ENCODE measurements around the gene CUX1. TPM values are rescaled to one million over a fixed set of nuclear protein-coding genes. Genes with fewer than 3 reads are reported as not detected.

The CUX1 gene
- total RNA-seq, 1 experiment from 2014 or later, result 39.6 TPM

DNA sequence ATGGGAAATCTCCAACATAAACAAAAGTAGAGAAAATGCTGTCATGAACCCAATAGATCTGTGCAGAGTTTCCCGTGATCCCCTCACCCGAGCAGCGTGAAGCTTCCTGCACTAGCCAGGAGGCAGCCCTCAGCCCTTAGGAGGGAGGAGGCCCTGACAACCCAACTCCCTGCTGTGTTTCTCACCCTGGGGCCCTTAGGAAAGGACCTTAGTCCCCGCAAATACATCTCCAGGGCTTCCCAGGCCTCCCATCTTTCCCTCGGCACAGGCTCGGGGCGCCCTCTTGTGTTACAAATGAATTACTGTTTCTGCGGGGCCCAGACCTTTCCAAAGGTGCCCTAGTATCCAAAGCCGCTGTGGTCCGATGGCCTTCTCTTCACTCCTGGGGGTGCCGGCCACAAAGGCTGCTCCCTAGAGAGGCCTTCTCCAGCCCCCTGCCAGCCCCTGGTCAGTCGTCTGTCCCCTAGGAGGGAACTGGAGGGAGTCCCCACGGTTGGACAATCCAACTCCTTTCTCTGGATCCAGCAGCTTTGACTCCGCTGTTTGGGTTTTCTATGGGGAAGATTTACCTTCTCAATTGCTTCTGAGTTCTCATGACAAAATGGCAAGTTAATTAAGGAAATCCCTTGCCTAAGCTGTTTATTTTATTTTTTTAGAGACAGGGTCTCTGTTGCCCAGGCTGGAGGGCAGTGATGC lies 419.3 kb downstream of the CUX1 start:
- ATAC-seq (peak; percentile 97), DNase-seq (peak; percentile 70)
- CTCF ChIA-PET, result interaction anchor here (0.6 kb wide), 1 partner anchor 634 kb away, joined by 3 read pairs; no protein-coding TSS in a partner anchor
- POLR2A ChIA-PET (ENCODE audit: unreplicated experiment), result no interaction called here
- H3K4me1 ChIP-seq (ENCODE audit: insufficient read depth, low read length), result no peaks in the 10 kb centered on the region
- no peaks in the 10 kb centered on the region for H3K79me2 ChIP-seq (ENCODE audit: low read length)
- intact Hi-C loops (cut with micrococcal nuclease), result loop anchor here (1.0 to 2.0 kb wide), 3 partner anchors 422 to 693 kb away; no protein-coding TSS in a partner anchor
- H4K20me1 ChIP-seq (ENCODE audit: low read length), result no peaks in the 10 kb centered on the region
- TF ChIP-seq, protein P1, sequence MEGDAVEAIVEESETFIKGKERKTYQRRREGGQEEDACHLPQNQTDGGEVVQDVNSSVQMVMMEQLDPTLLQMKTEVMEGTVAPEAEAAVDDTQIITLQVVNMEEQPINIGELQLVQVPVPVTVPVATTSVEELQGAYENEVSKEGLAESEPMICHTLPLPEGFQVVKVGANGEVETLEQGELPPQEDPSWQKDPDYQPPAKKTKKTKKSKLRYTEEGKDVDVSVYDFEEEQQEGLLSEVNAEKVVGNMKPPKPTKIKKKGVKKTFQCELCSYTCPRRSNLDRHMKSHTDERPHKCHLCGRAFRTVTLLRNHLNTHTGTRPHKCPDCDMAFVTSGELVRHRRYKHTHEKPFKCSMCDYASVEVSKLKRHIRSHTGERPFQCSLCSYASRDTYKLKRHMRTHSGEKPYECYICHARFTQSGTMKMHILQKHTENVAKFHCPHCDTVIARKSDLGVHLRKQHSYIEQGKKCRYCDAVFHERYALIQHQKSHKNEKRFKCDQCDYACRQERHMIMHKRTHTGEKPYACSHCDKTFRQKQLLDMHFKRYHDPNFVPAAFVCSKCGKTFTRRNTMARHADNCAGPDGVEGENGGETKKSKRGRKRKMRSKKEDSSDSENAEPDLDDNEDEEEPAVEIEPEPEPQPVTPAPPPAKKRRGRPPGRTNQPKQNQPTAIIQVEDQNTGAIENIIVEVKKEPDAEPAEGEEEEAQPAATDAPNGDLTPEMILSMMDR (conservative IDR thresholded peaks at IDR 0.05; ENCODE audit: low read depth, low read length), result peak; percentile 87
- TF ChIP-seq EZH2 (IDR thresholded peaks at IDR 0.05; ENCODE audit: low read length, unreplicated experiment) (no peak), EZH2phosphoT487 (IDR thresholded peaks at IDR 0.05; ENCODE audit: borderline replicate concordance, low read length) (no peak)
- no peaks in the 10 kb centered on the region for H3K27me3 ChIP-seq (ENCODE audit: low read length)
- H3K9ac ChIP-seq (ENCODE audit: low read length), result no peak overlapping the region
- H3K36me3 ChIP-seq (ENCODE audit: low read depth, low read length), result 0 out of 2 replicates have a peak, but pooled peaks cover 3% of the 10 kb centered on the region
- H3K4me2 ChIP-seq (ENCODE audit: low read length), result no peak overlapping the region
- H3K9me2 ChIP-seq (replicated peaks; ENCODE audit: low read length), result no peaks in the 10 kb centered on the region
- no peak overlapping the region for H3K27ac ChIP-seq (ENCODE audit: low read length)
- BruUV-seq (replicated peaks), result no TSS peak
- no peak overlapping the region for H2AFZ ChIP-seq (ENCODE audit: low read length)
- H3K4me3 ChIP-seq (ENCODE audit: low read length), result no peak overlapping the region
- H3K9me3 ChIP-seq (ENCODE audit: low read length), result no peaks in the 10 kb centered on the region
- no peaks in the 10 kb centered on the region for H3F3A ChIP-seq (ENCODE audit: low read length, unreplicated experiment)

DNA sequence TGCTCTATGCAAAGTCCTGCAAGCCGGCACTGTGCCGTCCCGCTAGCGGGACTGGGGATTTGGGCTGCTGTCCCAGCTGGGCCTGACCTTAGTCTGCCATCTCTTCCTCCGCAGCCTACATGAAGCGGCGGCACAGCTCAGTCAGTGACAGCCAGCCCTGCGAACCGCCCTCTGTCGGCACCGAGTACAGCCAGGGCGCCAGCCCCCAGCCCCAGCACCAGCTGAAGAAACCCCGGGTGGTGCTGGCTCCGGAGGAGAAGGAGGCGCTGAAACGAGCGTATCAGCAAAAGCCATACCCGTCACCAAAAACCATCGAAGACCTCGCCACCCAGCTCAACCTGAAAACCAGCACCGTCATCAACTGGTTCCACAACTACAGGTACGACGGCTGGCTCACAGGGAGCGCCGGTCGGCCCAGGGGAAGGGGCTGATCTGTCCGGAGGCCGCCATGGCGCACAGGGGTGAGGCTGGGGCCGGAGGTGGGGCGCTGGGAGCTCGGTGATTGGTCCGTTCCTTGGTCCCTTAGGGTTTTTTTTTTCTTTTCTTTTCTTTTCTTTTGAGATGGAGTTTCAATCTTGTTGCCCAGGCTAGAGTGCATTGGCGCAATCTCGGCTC lies 421.9 kb downstream of the CUX1 start:
- Histone ChIP-seq H3K27me3 (ENCODE audit: low read length) (no peaks in the 10 kb centered on the region), H3K4me2 (ENCODE audit: low read length) (no peak overlapping the region), H3K9ac (ENCODE audit: low read length) (no peak overlapping the region), H2AFZ (ENCODE audit: low read length) (no peak overlapping the region), H3K36me3 (ENCODE audit: low read depth, low read length) (0 out of 2 replicates have a peak, but pooled peaks cover 3% of the 10 kb centered on the region), H3K79me2 (ENCODE audit: low read length) (no peaks in the 10 kb centered on the region), H3K9me3 (ENCODE audit: low read length) (no peaks in the 10 kb centered on the region), H4K20me1 (ENCODE audit: low read length) (no peaks in the 10 kb centered on the region), H3K4me1 (ENCODE audit: insufficient read depth, low read length) (no peaks in the 10 kb centered on the region), H3K9me2 (replicated peaks; ENCODE audit: low read length) (no peaks in the 10 kb centered on the region), H3K27ac (ENCODE audit: low read length) (no peak overlapping the region), H3F3A (ENCODE audit: low read length, unreplicated experiment) (no peaks in the 10 kb centered on the region), H3K4me3 (ENCODE audit: low read length) (no peak overlapping the region)
- TF ChIP-seq, protein P1 (conservative IDR thresholded peaks at IDR 0.05; ENCODE audit: low read depth, low read length), result no peak
- no peak for TF ChIP-seq EZH2phosphoT487 (IDR thresholded peaks at IDR 0.05; ENCODE audit: borderline replicate concordance, low read length)
- TF ChIP-seq EZH2 (IDR thresholded peaks at IDR 0.05; ENCODE audit: low read length, unreplicated experiment), result no peak
- no TSS peak for BruUV-seq (replicated peaks)
- DNase-seq, result no peak
- ChIA-PET CTCF (no interaction called here), POLR2A (ENCODE audit: unreplicated experiment) (no interaction called here)
- intact Hi-C loops (cut with micrococcal nuclease), result no loop called here
- no peak for ATAC-seq

DNA sequence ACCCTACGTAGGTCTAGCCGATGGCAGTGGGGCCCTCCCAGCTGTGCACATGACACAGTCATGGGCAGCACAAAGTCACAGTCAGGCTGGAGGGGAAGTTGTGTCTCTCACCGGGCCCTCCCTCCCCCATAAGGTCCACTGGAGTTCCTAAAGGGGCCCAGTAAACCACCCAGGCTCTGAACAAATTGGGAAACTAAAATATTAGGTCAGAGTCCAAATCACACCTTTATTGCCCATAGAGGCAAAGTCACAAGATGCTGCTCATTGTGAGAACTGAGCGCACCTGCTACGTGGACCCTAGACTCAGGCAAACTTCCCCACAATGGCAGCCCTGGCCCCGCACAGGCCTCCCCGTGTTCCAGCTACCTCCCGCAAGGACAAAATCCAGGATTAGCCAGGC lies 424.0 kb downstream of the CUX1 start:
- Histone ChIP-seq H3K27me3 (ENCODE audit: low read length) (no peaks in the 10 kb centered on the region), H3K79me2 (ENCODE audit: low read length) (no peaks in the 10 kb centered on the region), H3K9me3 (ENCODE audit: low read length) (no peaks in the 10 kb centered on the region), H4K20me1 (ENCODE audit: low read length) (no peaks in the 10 kb centered on the region), H3K9ac (ENCODE audit: low read length) (no peak overlapping the region), H3K4me2 (ENCODE audit: low read length) (no peak overlapping the region), H3K27ac (ENCODE audit: low read length) (no peak overlapping the region), H3K9me2 (replicated peaks; ENCODE audit: low read length) (no peaks in the 10 kb centered on the region), H3K4me1 (ENCODE audit: insufficient read depth, low read length) (0 out of 2 replicates have a peak, but pooled peaks cover 7% of the 10 kb centered on the region), H3K4me3 (ENCODE audit: low read length) (no peak overlapping the region), H2AFZ (ENCODE audit: low read length) (no peak overlapping the region), H3K36me3 (ENCODE audit: low read depth, low read length) (0 out of 2 replicates have a peak, but pooled peaks cover 3% of the 10 kb centered on the region), H3F3A (ENCODE audit: low read length, unreplicated experiment) (no peaks in the 10 kb centered on the region)
- ATAC-seq, result no peak
- intact Hi-C loops (cut with micrococcal nuclease), result no loop called here
- CTCF ChIA-PET, result no interaction called here
- POLR2A ChIA-PET (ENCODE audit: unreplicated experiment), result no interaction called here
- no peak for DNase-seq
- no TSS peak for BruUV-seq (replicated peaks)
- TF ChIP-seq EZH2 (IDR thresholded peaks at IDR 0.05; ENCODE audit: low read length, unreplicated experiment), result no peak
